IMR-90 (cell line): ENCODE results near the gene NNMT. TPM values are rescaled to one million over a fixed set of nuclear protein-coding genes. Genes with fewer than 3 reads are reported as not detected.

Source experiments
- ATAC-seq: fragments of 200-7000 bp; cut with Tn5 transposase; 2 replicates; pipeline ENCODE4 v1.9.1; 2020; ENCODE audit warnings: low read depth, mild to moderate bottlenecking, moderate library complexity
- BruUV-seq: library from RNA; stranded (reverse); fragments of 400-500 nt; replicated peaks from 2 replicates; lab custom pipeline; 2021; lab: Mats Ljungman, UMichigan
- CTCF ChIA-PET: fragments of 300-600 bp; formaldehyde crosslinking; extraction: SDS; loops from one replicate; lab custom pipeline; 2021; ENCODE audit warnings: antibody characterized with exemption; lab: Yijun Ruan, JAX
- POLR2A ChIA-PET: fragments of 300-600 bp; sonication (Branson Sonifier 250); formaldehyde crosslinking; loops from one replicate; lab custom pipeline; 2022; ENCODE audit warnings: antibody characterized with exemption; ENCODE audit not compliant: unreplicated experiment; lab: Charles Lee
- DNase-seq: peaks from one replicate; pipeline ENCODE4 v3.0.0; 2013
- H2AFZ ChIP-seq: replicated peaks from 2 replicates; pipeline ENCODE3; 2013; ENCODE audit warnings: low read length, mild to moderate bottlenecking; ENCODE audit not compliant: poor library complexity
- H2AK5ac ChIP-seq: 2 replicates; pipeline ENCODE4 v1.6.1; 2013; ENCODE audit warnings: low read depth, low read length, inconsistent platforms
- H2AK9ac ChIP-seq: replicated peaks from 2 replicates; pipeline ENCODE3; 2013; ENCODE audit warnings: mild to moderate bottlenecking, low read depth, low read length, moderate library complexity; ENCODE audit not compliant: poor library complexity
- H2BK120ac ChIP-seq: 2 replicates; pipeline ENCODE4 v1.6.1; 2013; ENCODE audit warnings: low read depth, low read length, inconsistent platforms
- H2BK15ac ChIP-seq: 3 replicates; pipeline ENCODE4 v1.6.1; 2013; ENCODE audit warnings: low read depth, low read length, inconsistent platforms
- H2BK20ac ChIP-seq: 2 replicates; pipeline ENCODE4 v1.6.1; 2013; ENCODE audit warnings: low read depth, mild to moderate bottlenecking, inconsistent platforms, low read length, moderate library complexity
- H2BK5ac ChIP-seq: 2 replicates; pipeline ENCODE4 v1.6.1; 2013; ENCODE audit warnings: mild to moderate bottlenecking, low read depth, low read length, inconsistent platforms; ENCODE audit not compliant: poor library complexity, severe bottlenecking
- H3K14ac ChIP-seq: replicated peaks from 2 replicates; pipeline ENCODE4 v1.6.1; 2013; ENCODE audit warnings: low read depth, low read length, inconsistent platforms
- H3K18ac ChIP-seq: 2 replicates; pipeline ENCODE4 v1.6.1; 2013; ENCODE audit warnings: low read depth, low read length, control low read depth
- H3K23ac ChIP-seq: 2 replicates; pipeline ENCODE4 v1.6.1; 2013; ENCODE audit warnings: low read depth, low read length, inconsistent platforms
- H3K27ac ChIP-seq: 2 replicates; pipeline ENCODE4 v1.5.1; 2013; ENCODE audit warnings: mild to moderate bottlenecking, control low read depth, low read length; ENCODE audit not compliant: insufficient read depth
- H3K27me3 ChIP-seq: 2 replicates; pipeline ENCODE4 v1.6.1; 2013; ENCODE audit warnings: low read length; ENCODE audit not compliant: control insufficient read depth, insufficient read depth
- H3K36me3 ChIP-seq: 2 replicates; pipeline ENCODE4 v1.6.1; 2013; ENCODE audit warnings: low read length, mixed read lengths; ENCODE audit not compliant: control insufficient read depth, insufficient read depth
- H3K4ac ChIP-seq: 2 replicates; pipeline ENCODE4 v1.6.1; 2013; ENCODE audit warnings: low read depth, low read length, inconsistent platforms
- H3K4me1 ChIP-seq: 2 replicates; pipeline ENCODE4 v1.6.1; 2013; ENCODE audit warnings: low read length, mixed read lengths; ENCODE audit not compliant: control insufficient read depth, insufficient read depth
- H3K4me2 ChIP-seq: 2 replicates; pipeline ENCODE4 v1.6.1; 2013; ENCODE audit warnings: low read depth, mild to moderate bottlenecking, control low read depth, low read length, moderate library complexity
- H3K4me3 ChIP-seq: 2 replicates; pipeline ENCODE4 v1.5.1; 2013; ENCODE audit warnings: low read depth, mild to moderate bottlenecking, control low read depth, low read length, moderate library complexity; ENCODE audit not compliant: insufficient read depth
- H3K56ac ChIP-seq: 2 replicates; pipeline ENCODE4 v1.6.1; 2013; ENCODE audit warnings: low read length, inconsistent platforms; ENCODE audit not compliant: insufficient read depth; ENCODE audit errors: extremely low read depth
- H3K79me1 ChIP-seq, 2 experiments: 2 replicates each; pipeline ENCODE4 v1.6.1; 2013; ENCODE audit warnings: low read length in 2 of 2, inconsistent platforms in 1 of 2, low read depth in 1 of 2
- H3K9ac ChIP-seq: 2 replicates; pipeline ENCODE4 v1.6.1; 2013; ENCODE audit warnings: low read depth, low read length, control low read depth
- H3K9me1 ChIP-seq: 2 replicates; pipeline ENCODE4 v1.6.1; 2013; ENCODE audit warnings: low read length, inconsistent platforms; ENCODE audit not compliant: insufficient read depth
- H3K9me3 ChIP-seq: 2 replicates; pipeline ENCODE4 v1.6.1; 2013; ENCODE audit warnings: low read length; ENCODE audit not compliant: control insufficient read depth, insufficient read depth
- H4K20me1 ChIP-seq: 2 replicates; pipeline ENCODE4 v1.6.1; 2013; ENCODE audit warnings: low read length, inconsistent platforms; ENCODE audit not compliant: insufficient read depth
- H4K5ac ChIP-seq: 2 replicates; pipeline ENCODE4 v1.6.1; 2013; ENCODE audit warnings: mild to moderate bottlenecking, low read depth, low read length, control low read depth
- H4K8ac ChIP-seq, 2 experiments: 2 replicates each; pipeline ENCODE4 v1.6.1; 2013; ENCODE audit warnings: low read depth in 2 of 2, low read length in 2 of 2, control low read depth in 1 of 2, inconsistent platforms in 1 of 2
- H4K91ac ChIP-seq: 2 replicates; pipeline ENCODE4 v1.6.1; 2013; ENCODE audit warnings: low read depth, low read length, inconsistent platforms; ENCODE audit not compliant: insufficient read depth
- BHLHE40 ChIP-seq: fragments of 150-350 bp; IDR thresholded peaks from 2 replicates; pipeline ENCODE4 v1.6.1; 2016; ENCODE audit warnings: mild to moderate bottlenecking, low read depth, low read length
- CEBPB ChIP-seq: IDR thresholded peaks from 2 replicates; pipeline ENCODE4 v1.6.1; 2012; ENCODE audit warnings: low read depth, low read length, improper control_type of control experiment
- CHD1 ChIP-seq: IDR thresholded peaks from 2 replicates; pipeline ENCODE4 v1.6.1; 2012; ENCODE audit warnings: low read depth, low read length, improper control_type of control experiment
- ELK1 ChIP-seq: fragments of 150-350 bp; IDR thresholded peaks from 2 replicates; pipeline ENCODE4 v1.6.1; 2016; ENCODE audit warnings: low read depth, mild to moderate bottlenecking, low read length, moderate library complexity, borderline replicate concordance
- FOS ChIP-seq: fragments of 150-350 bp; IDR thresholded peaks from 2 replicates; pipeline ENCODE4 v1.6.1; 2016; ENCODE audit warnings: low read depth, low read length
- MAFK ChIP-seq: IDR thresholded peaks from 2 replicates; pipeline ENCODE4 v1.6.1; 2012; ENCODE audit warnings: low read depth, low read length, improper control_type of control experiment
- MAZ ChIP-seq: IDR thresholded peaks from 2 replicates; pipeline ENCODE4 v1.6.1; 2012; ENCODE audit warnings: low read depth, mild to moderate bottlenecking, low read length, improper control_type of control experiment, moderate library complexity, borderline replicate concordance
- RAD21 ChIP-seq: IDR thresholded peaks from 2 replicates; pipeline ENCODE4 v1.6.1; 2012; ENCODE audit warnings: low read length, improper control_type of control experiment
- RCOR1 ChIP-seq: IDR thresholded peaks from 2 replicates; pipeline ENCODE4 v1.6.1; 2012; ENCODE audit warnings: mild to moderate bottlenecking, low read length, improper control_type of control experiment; ENCODE audit not compliant: insufficient replicate concordance
- RFX5 ChIP-seq: IDR thresholded peaks from 2 replicates; pipeline ENCODE4 v1.8.0; 2012; ENCODE audit warnings: low read depth, mild to moderate bottlenecking, low read length, moderate library complexity
- SMC3 ChIP-seq: fragments of 150-350 bp; IDR thresholded peaks from 2 replicates; pipeline ENCODE4 v1.6.1; 2016; ENCODE audit warnings: low read depth, mild to moderate bottlenecking, antibody characterized with exemption, low read length, moderate library complexity
- WGBS, 2 experiments: methylation state at CpG; one replicate each; pipeline versions ENCODE4 v1.1.5 to v1.1.7; 2013; ENCODE audit warnings: missing lambda C conversion rate in 2 of 2; ENCODE audit not compliant: insufficient read length in 1 of 2; ENCODE audit errors: extremely low coverage in 2 of 2; 5-methylcytosine and 5-hydroxymethylcytosine counted together
- dilution Hi-C: fragments of 300-500 bp; cut with HindIII; formaldehyde crosslinking; loops from one replicate; pipeline ENCODE4 v1.14.3; 2018; ENCODE audit warnings: low sequenced_read_pairs; ENCODE audit not compliant: unreplicated experiment
- in situ Hi-C: fragments of 300-500 bp; cut with MboI; formaldehyde crosslinking; loops from 3 replicates; pipeline ENCODE4 v1.14.3; 2019; ENCODE audit warnings: low sequenced_read_pairs, inconsistent platforms, mixed read lengths
- intact Hi-C: fragments of 100-400 bp; cut with micrococcal nuclease; formaldehyde crosslinking; loops from 2 replicates; pipeline ENCODE4 v1.10.0; 2022
- polyA plus RNA-seq, 3 experiments: library from polyadenylated mRNA; depleted of rRNA; stranded (reverse); fragments of >200 nt; gene quantifications; 2 replicates each; pipeline ENCODE4 v1.2.3, GENCODE V29; 2012; ENCODE audit warnings: low replicate concordance in 1 of 3
- total RNA-seq: library from RNA; depleted of rRNA; stranded (reverse); fragments of >200 nt; gene quantifications from 2 replicates; pipeline ENCODE4 v1.2.3, GENCODE V29; 2012
- TF ChIP-seq, protein P1 (sequence below): fragments of 150-350 bp; IDR thresholded peaks from 2 replicates; pipeline ENCODE4 v1.6.1; 2017; ENCODE audit warnings: mild to moderate bottlenecking, antibody characterized with exemption, low read length, low read depth
- TF ChIP-seq, protein P2 (sequence below): conservative IDR thresholded peaks from 2 replicates; pipeline ENCODE4 v1.5.1; 2012; ENCODE audit warnings: mild to moderate bottlenecking, low read depth, low read length, improper control_type of control experiment

NNMT gene
- total and polyA plus RNA-seq, 2 of the 4 experiments (the other 2 are of a cell fraction), result 79.7 to 108 TPM

DNA sequence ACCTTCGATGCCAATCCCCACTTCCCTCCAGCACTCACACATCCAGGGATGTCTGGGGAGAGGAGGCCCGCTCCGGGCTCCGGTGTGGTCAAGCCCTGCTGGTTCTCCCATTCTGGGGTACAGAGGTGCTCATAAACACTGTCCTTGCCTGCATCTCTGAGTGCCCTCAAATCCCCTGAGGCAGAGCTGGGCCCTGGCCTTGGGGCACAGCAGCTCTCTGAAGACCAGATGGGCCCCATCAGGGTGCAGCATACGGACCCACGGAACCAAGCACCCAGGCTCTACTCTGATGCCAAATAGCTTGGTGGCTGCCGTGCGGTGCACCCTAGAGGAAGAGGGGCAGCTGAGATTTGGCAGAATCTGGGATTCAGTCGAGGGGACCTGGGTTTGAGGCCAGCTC is 35.7 kb upstream of the NNMT start:
- TF ChIP-seq BHLHE40 (no peak), SMC3 (no peak), RAD21 (no peak), MAFK (no peak), CHD1 (no peak), MAZ (no peak), FOS (no peak), CEBPB (no peak), ELK1 (no peak), RFX5 (no peak), RCOR1 (no peak)
- TF ChIP-seq, protein P1, sequence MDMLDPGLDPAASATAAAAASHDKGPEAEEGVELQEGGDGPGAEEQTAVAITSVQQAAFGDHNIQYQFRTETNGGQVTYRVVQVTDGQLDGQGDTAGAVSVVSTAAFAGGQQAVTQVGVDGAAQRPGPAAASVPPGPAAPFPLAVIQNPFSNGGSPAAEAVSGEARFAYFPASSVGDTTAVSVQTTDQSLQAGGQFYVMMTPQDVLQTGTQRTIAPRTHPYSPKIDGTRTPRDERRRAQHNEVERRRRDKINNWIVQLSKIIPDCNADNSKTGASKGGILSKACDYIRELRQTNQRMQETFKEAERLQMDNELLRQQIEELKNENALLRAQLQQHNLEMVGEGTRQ, result no peak
- TF ChIP-seq, protein P2, sequence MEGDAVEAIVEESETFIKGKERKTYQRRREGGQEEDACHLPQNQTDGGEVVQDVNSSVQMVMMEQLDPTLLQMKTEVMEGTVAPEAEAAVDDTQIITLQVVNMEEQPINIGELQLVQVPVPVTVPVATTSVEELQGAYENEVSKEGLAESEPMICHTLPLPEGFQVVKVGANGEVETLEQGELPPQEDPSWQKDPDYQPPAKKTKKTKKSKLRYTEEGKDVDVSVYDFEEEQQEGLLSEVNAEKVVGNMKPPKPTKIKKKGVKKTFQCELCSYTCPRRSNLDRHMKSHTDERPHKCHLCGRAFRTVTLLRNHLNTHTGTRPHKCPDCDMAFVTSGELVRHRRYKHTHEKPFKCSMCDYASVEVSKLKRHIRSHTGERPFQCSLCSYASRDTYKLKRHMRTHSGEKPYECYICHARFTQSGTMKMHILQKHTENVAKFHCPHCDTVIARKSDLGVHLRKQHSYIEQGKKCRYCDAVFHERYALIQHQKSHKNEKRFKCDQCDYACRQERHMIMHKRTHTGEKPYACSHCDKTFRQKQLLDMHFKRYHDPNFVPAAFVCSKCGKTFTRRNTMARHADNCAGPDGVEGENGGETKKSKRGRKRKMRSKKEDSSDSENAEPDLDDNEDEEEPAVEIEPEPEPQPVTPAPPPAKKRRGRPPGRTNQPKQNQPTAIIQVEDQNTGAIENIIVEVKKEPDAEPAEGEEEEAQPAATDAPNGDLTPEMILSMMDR, result no peak
- H2BK120ac ChIP-seq, result no peak overlapping the region
- H3K9me1 ChIP-seq, result no peaks in the 10 kb centered on the region
- H3K23ac ChIP-seq, result no peak overlapping the region
- no peak overlapping the region for H3K9ac ChIP-seq
- BruUV-seq, result no TSS peak
- no peak overlapping the region for H3K14ac ChIP-seq
- no peak overlapping the region for H2BK15ac ChIP-seq
- H3K18ac ChIP-seq, result no peak overlapping the region
- DNase-seq, result no peak
- H4K20me1 ChIP-seq, result no peaks in the 10 kb centered on the region
- ChIA-PET CTCF (interaction anchor here (0.6 to 4.5 kb wide), 14 partner anchors 9 to 524 kb away, joined by 3 to 43 read pairs (median 4); no protein-coding TSS in a partner anchor), POLR2A (no interaction called here)
- intact Hi-C loops, result loop anchor here (5.0 kb wide), 2 partner anchors 98 to 953 kb away; no protein-coding TSS in a partner anchor
- H2AK5ac ChIP-seq, result no peak overlapping the region
- in situ Hi-C loops, result loop anchor here (5.0 kb wide), 2 partner anchors 223 to 363 kb away; no protein-coding TSS in a partner anchor
- H4K8ac ChIP-seq, result no peak overlapping the region
- H3K4me2 ChIP-seq, result no peak overlapping the region
- dilution Hi-C loops, result no loop called here
- H3K4me3 ChIP-seq, result no peak overlapping the region
- H2BK5ac ChIP-seq, result no peak overlapping the region
- no peak overlapping the region for H3K27ac ChIP-seq
- H2AFZ ChIP-seq, result no peak overlapping the region
- H3K27me3 ChIP-seq, result peaks cover 49% of the 10 kb centered on the region
- no peak for ATAC-seq
- no peak overlapping the region for H3K4ac ChIP-seq
- H2AK9ac ChIP-seq, result no peak overlapping the region
- H3K9me3 ChIP-seq, result no peaks in the 10 kb centered on the region
- no peak overlapping the region for H4K5ac ChIP-seq
- no peak overlapping the region for H2BK20ac ChIP-seq
- WGBS, 2 experiments, result 25% methylated on average over 2 of the region's 9 CpGs; no CpG with 5 or more reads in 1 of the 2 experiments
- H3K79me1 ChIP-seq, result no peaks in the 10 kb centered on the region
- H3K36me3 ChIP-seq, result no peaks in the 10 kb centered on the region
- H3K56ac ChIP-seq, result no peak overlapping the region
- H3K4me1 ChIP-seq, result no peaks in the 10 kb centered on the region
- no peak overlapping the region for H4K91ac ChIP-seq
